Subcutaneous preadipocyte (primary cell): Measurements from ENCODE around the gene ZNF322. TPM values are rescaled to one million over a fixed set of nuclear protein-coding genes. Genes with fewer than 3 reads are reported as not detected.

Source experiments
- total RNA-seq: library from RNA; depleted of rRNA; stranded (reverse); fragments of >200 nt; gene quantifications from 2 replicates; pipeline ENCODE4 v1.2.3, GENCODE V29; 2012

ZNF322 gene
- total RNA-seq: 10.3 and 12.7 TPM in 2 replicates

DNA sequence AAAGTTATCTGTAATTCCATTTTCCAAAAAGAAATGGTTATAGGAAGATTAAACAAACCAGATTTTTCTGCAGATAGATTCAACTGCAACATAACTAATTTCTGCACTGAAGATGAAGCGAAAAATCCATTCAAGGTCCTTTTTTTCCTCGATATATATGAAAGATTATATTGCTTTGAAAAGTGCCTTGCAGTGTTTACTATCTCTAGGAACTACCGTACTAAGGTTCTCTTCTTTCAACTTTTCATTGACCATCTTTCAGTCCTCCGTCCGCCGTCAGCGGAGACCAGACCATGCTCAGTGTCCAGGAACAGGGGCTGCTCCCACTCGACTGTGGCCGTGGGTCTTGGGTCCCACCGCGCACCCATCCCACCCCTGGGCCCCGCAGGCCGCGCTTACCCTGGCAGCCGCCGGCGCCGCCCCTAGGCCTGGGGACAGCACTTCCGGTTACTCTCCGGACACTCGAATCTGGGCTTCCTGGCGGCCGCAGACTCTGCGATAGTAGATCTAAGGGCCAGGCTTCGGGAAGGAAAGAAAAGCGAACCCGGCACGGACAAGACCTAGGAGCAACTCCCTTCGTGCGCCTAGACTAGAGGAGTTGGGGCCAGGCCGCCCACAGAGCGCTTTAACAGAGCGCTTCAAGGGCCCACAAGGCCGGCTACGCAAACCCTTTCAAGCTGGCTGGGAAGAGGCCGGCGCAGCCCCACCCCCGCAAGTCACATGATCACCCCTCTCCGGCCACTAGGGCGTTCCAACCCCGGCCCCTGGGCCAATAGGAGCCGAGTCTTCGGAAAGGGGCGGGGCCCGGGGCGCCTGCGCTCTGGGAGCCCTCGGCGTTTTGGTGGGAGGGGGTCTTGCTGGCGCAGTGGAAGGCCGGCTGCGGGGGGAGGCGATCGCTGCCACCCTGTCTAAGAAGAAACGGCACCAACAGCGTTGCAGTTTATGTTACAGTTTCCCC is at the start of gene ZNF322:
ZNF322 (minus strand) TSS at position 705 of the 958 bp plus-strand sequence. CDS start 21,193 bp downstream, outside the sequence.

DNA sequence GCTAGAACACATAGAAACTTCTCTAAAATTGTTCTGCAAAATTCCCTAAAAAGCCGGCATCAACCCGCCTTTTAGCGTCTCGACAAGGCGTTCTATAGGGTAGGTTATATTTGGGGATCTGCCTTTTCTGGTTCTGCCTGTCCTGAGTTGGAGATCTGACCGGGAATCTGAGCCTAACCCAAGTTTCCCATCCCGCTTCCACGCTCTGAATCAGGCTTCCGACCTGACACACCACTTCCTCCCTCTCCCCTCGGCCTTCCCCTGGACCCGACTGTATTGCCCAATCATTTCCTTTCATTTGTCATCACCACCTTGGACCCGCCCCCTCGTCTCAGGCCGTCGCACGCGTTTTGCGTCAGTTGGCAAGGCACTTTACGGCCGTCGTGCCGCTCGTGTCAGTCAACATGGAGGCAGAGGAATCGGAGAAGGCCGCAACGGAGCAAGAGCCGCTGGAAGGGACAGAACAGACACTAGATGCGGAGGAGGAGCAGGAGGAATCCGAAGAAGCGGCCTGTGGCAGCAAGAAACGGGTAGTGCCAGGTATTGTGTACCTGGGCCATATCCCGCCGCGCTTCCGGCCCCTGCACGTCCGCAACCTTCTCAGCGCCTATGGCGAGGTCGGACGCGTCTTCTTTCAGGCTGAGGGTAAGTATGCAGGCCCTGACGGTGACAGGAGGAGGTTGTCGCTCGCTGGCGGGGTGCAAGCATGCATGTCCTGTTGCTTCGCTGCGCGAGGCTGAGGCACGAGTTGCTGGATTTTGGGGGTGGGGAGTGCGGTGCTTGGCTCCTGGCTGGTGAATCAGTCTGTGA is 62.8 kb downstream of the ZNF322 start, which contains the start of gene ABT1:
ABT1 (plus strand) TSS at position 375 of the 810 bp plus-strand sequence; CDS start at position 405, 30 bp downstream.

Other genes starting within 250 kb of the ZNF322 start
- gene BTN3A3, start 219.2 kb downstream of the ZNF322 start, total RNA-seq: 21.7 and 26.6 TPM in 2 replicates
- gene BTN2A1, start 201.8 kb downstream of the ZNF322 start, total RNA-seq: 10.7 and 13.5 TPM in 2 replicates
- under 0.01 and 0.20 TPM in 2 replicates for gene BTN1A1, start 159.4 kb downstream of the ZNF322 start, total RNA-seq
- 74.5 and 77.9 TPM in 2 replicates for gene HMGN4, start 121.4 kb downstream of the ZNF322 start, total RNA-seq
- gene ABT1, start 62.8 kb downstream of the ZNF322 start, total RNA-seq: 9.9 and 12.9 TPM in 2 replicates